ENCODE results near the gene NFATC3. TPM values are rescaled to one million over a fixed set of nuclear protein-coding genes. Genes with fewer than 3 reads are reported as not detected.

NFATC3 gene
- total RNA-seq, 2 experiments from 2014 or later = 68.4 to 81.2 TPM

DNA sequence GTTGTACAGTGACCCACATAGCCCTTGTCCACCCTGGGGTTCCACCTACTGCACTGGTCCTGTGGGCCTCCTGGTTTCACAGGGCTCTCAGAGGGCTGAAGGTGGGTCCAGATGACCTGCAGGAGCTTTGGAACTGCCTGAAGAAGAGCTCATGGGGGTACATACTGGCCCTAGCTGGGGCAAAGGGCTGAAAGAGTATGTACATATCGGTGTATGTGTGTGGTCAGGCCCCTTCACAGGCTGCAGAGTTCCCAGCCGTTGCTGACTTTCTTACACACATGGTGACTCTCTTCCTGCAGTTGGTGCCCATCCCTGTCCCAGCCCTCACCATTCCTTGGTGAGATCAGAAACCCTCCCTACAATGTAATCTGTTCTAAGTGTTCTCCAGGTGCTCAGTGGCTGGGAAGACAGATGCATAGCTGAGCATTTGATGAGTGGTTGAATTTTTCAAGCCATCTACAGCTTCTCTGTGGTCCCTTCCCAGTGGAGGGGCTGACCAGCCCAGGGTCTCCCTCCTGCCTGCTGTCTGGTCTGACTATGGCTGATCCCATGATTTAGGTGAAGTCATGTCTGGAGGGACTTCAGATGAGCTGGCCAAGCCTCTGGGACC, 2.4 kb upstream of the NFATC3 start:
- H3K27me3 Mint-ChIP-seq = no peaks in the 10 kb centered on the region
- peaks cover 68% of the 10 kb centered on the region for H3K4me1 Mint-ChIP-seq
- no peak overlapping the region for H3K4me3 Mint-ChIP-seq
- no peak for ATAC-seq
- ChIA-PET POLR2A (interaction anchor here (0.5 kb wide), 1 partner anchor 139 kb away, joined by 3 read pairs; the partner anchor contains the start of gene LCAT), CTCF (interaction anchor here (0.6 to 3.5 kb wide), 4 partner anchors 11 to 439 kb away, joined by 3 to 31 read pairs (median 4); no protein-coding TSS in a partner anchor)
- DNase-seq = no peak
- H3K36me3 Mint-ChIP-seq (ENCODE audit: low read depth) = peaks cover 22% of the 10 kb centered on the region
- H3K27ac Mint-ChIP-seq = peak overlapping the region; percentile 94
- H3K9me3 Mint-ChIP-seq (ENCODE audit: low read depth) = no peaks in the 10 kb centered on the region
- intact Hi-C loops (cut with DNase I, micrococcal nuclease) = loop anchor here in 1 of 2 experiments (10.0 kb wide), 2 partner anchors 898 to 1482 kb away; partner anchors contain the start of genes MATCAP1 and NFAT5

DNA sequence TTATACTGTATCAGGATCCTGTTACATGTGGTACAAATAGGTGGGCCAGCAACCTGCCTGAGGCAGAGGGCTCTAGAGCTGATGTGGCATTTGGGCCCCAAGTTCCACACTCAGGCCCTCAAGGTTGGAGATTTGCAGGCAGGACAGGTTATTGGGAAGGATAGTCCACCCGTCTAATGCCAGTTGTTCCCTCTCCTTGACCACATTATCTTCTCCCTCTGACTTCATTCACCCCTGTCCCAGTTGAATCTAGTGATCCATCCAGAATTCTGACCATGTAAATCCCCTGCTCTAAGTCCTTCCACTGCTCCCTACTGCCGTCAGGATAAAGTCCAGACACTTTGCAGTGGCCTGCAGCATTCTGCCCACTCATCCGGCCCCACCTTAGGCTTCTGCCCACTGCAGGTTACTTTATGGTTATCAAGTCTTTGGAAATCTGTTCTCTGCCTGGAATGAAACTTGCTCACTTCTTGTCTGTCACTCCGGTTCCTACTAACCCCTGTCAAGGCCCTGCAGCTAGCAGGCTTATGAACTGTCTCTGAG, 1.9 kb upstream of the NFATC3 start:
- ChIA-PET POLR2A (interaction anchor here (0.5 kb wide), 1 partner anchor 139 kb away, joined by 3 read pairs; the partner anchor contains the start of gene LCAT), CTCF (interaction anchor here (1.0 to 3.5 kb wide), 7 partner anchors 10 to 200 kb away, joined by 3 to 31 read pairs (median 3); no protein-coding TSS in a partner anchor)
- H3K4me3 Mint-ChIP-seq = peak overlapping the region; percentile 22
- ATAC-seq (no peak), DNase-seq (no peak)
- H3K36me3 Mint-ChIP-seq (ENCODE audit: low read depth) = peaks cover 16% of the 10 kb centered on the region
- peaks cover 65% of the 10 kb centered on the region for H3K4me1 Mint-ChIP-seq
- peak overlapping the region; percentile 94 for H3K27ac Mint-ChIP-seq
- H3K9me3 Mint-ChIP-seq (ENCODE audit: low read depth) = no peaks in the 10 kb centered on the region
- intact Hi-C loops (cut with DNase I, micrococcal nuclease) = loop anchor here in 1 of 2 experiments (10.0 kb wide), 2 partner anchors 899 to 1481 kb away; partner anchors contain the start of genes MATCAP1 and NFAT5
- no peaks in the 10 kb centered on the region for H3K27me3 Mint-ChIP-seq

DNA sequence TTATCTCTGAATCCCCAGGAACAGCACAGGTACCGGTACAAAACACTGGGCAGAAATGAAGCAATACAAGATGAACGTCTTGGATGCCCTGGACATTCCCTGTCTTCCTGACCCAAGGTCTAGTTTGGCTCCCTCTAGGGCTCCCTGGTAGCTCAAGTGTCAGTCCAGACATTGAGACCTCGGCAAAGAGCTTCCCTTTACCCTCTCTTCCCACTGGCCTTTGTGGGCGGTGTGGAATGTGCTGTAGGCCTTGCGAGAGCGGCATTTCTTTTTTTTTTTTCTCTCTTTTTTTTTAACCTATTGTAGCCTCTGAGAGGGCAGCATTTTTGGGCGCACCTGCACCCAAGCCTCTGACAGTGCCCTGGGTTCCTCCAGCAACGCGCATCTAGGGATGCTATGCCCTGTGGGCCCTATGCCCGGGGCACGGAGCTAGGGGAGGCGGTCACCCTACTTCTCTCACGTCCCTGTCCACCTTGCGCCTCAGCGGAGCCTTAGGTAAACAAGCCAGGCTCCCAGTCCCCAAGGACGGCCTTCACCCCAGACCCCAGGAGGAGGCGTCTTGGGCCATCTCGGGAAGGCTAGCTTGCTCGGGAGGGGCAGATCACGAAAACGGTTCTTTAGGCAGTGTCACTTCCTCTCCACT, 1.2 kb upstream of the NFATC3 start:
- intact Hi-C loops (cut with DNase I, micrococcal nuclease) = loop anchor here (1.0 to 10.0 kb wide), 8 partner anchors 13 to 1481 kb away; partner anchors contain the start of genes CHTF8 (in 1 of the 2), DDX28 (in 1 of the 2), DUS2 (in 1 of the 2) and MATCAP1 (in 1 of the 2)

GRCh38 chr16:68084504-68085258, 489 bp upstream of the NFATC3 start:
- Mint-ChIP-seq H3K4me3 (peak overlapping the region; percentile 75), H3K27me3 (no peaks in the 10 kb centered on the region), H3K9me3 (ENCODE audit: low read depth) (no peaks in the 10 kb centered on the region), H3K4me1 (peaks cover 65% of the 10 kb centered on the region), H3K27ac (peak overlapping the region; percentile 94), H3K36me3 (ENCODE audit: low read depth) (peaks cover 12% of the 10 kb centered on the region)
- DNase-seq (peak; percentile 96), ATAC-seq (peak; percentile 71)
- ChIA-PET CTCF (interaction anchor here (0.7 to 3.5 kb wide), 20 partner anchors 7 to 605 kb away, joined by 3 to 31 read pairs (median 4); partner anchors contain the start of genes DDX28, DPEP2, DUS2 and NRN1L), POLR2A (interaction anchor here (0.6 to 1.9 kb wide), 16 partner anchors 9 to 302 kb away, joined by 3 to 16 read pairs (median 4); partner anchors contain the start of genes DPEP2, PRMT7, PSMB10 and RANBP10)
- intact Hi-C loops (cut with DNase I, micrococcal nuclease) = loop anchor here (1.0 to 10.0 kb wide), 22 partner anchors 9 to 1480 kb away; partner anchors contain the start of genes ACD (in 2 of the 2), PARD6A (in 2 of the 2), RANBP10 (in 2 of the 2) and TSNAXIP1 (in 2 of the 2)

More for the DNA sequence above, 1.2 kb upstream of the NFATC3 start:
- ATAC-seq = no peak
- Mint-ChIP-seq H3K4me1 (peaks cover 65% of the 10 kb centered on the region), H3K27ac (peak overlapping the region; percentile 94), H3K9me3 (ENCODE audit: low read depth) (no peaks in the 10 kb centered on the region), H3K36me3 (ENCODE audit: low read depth) (peaks cover 12% of the 10 kb centered on the region), H3K4me3 (peak overlapping the region; percentile 75), H3K27me3 (no peaks in the 10 kb centered on the region)
- CTCF ChIA-PET = interaction anchor here (0.7 to 3.5 kb wide), 17 partner anchors 8 to 604 kb away, joined by 3 to 31 read pairs (median 4); partner anchors contain the start of genes DPEP2 and NRN1L
- POLR2A ChIA-PET = interaction anchor here (0.6 to 1.9 kb wide), 8 partner anchors 9 to 227 kb away, joined by 3 to 16 read pairs (median 6); partner anchors contain the start of genes DPEP2, PRMT7, SLC7A6 and SLC7A6OS
- no peak for DNase-seq

DNA sequence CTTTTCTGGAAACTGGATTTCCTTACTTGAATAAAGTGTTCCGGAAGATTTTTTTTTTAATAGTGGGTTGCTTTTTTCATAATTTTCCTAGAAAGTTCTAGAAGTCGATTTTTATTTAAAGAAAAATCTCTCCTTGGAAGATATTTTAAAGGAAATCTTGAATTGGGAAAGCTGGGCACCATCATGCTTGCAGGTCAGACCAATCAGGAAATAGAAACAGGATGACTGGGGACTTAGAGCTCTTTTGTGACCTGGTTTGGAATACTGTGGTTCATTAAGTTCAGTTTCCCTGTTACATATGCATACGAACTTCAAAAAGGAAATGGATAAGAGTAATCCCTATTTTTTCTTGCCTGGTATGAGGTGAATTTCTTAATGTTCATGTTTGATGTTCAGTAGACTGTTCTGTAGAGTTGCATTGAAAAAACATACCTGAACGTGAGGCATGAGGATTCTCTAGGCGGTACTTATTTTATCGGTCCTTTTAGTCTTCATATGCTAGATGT, 1.2 kb downstream of the NFATC3 start:
- peak overlapping the region; percentile 89 for H3K4me3 Mint-ChIP-seq
- POLR2A ChIA-PET = no interaction called here
- H3K27ac Mint-ChIP-seq = peak overlapping the region; percentile 94
- peaks cover 8% of the 10 kb centered on the region for H3K36me3 Mint-ChIP-seq (ENCODE audit: low read depth)
- peaks cover 63% of the 10 kb centered on the region for H3K4me1 Mint-ChIP-seq
- DNase-seq (no peak), ATAC-seq (no peak)
- no peaks in the 10 kb centered on the region for H3K9me3 Mint-ChIP-seq (ENCODE audit: low read depth)
- no peaks in the 10 kb centered on the region for H3K27me3 Mint-ChIP-seq
- CTCF ChIA-PET = interaction anchor here (0.6 to 2.8 kb wide), 7 partner anchors 11 to 577 kb away, joined by 3 to 10 read pairs (median 3); no protein-coding TSS in a partner anchor
- intact Hi-C loops (cut with DNase I, micrococcal nuclease) = loop anchor here in 1 of 2 experiments (5.0 to 10.0 kb wide), 3 partner anchors 671 to 1478 kb away; partner anchors contain the start of genes MATCAP1 and NFAT5

- H3K9me3 Mint-ChIP-seq (ENCODE audit: low read depth) = no peaks in the 10 kb centered on the region
- DNase-seq (no peak), ATAC-seq (no peak)
- ChIA-PET CTCF (interaction anchor here (0.6 to 2.8 kb wide), 7 partner anchors 11 to 245 kb away, joined by 3 to 10 read pairs (median 3); no protein-coding TSS in a partner anchor), POLR2A (no interaction called here)
- peak overlapping the region; percentile 89 for H3K4me3 Mint-ChIP-seq
- H3K36me3 Mint-ChIP-seq (ENCODE audit: low read depth) = peaks cover 8% of the 10 kb centered on the region
- peak overlapping the region; percentile 94 for H3K27ac Mint-ChIP-seq
- peaks cover 63% of the 10 kb centered on the region for H3K4me1 Mint-ChIP-seq
- no peaks in the 10 kb centered on the region for H3K27me3 Mint-ChIP-seq
- intact Hi-C loops (cut with DNase I, micrococcal nuclease) = loop anchor here in 1 of 2 experiments (5.0 to 10.0 kb wide), 3 partner anchors 670 to 1478 kb away; partner anchors contain the start of genes MATCAP1 and NFAT5
Observed at GRCh38 chr16:68086860-68087268, 1.7 kb downstream of the NFATC3 start.

GRCh38 chr16:68087688-68088087, 2.5 kb downstream of the NFATC3 start:
- ChIA-PET CTCF (interaction anchor here (0.6 to 2.8 kb wide), 6 partner anchors 10 to 140 kb away, joined by 3 to 10 read pairs (median 3); no protein-coding TSS in a partner anchor), POLR2A (no interaction called here)
- DNase-seq (no peak), ATAC-seq (no peak)
- Mint-ChIP-seq H3K27ac (peak overlapping the region; percentile 78), H3K4me1 (peaks cover 61% of the 10 kb centered on the region), H3K27me3 (no peaks in the 10 kb centered on the region), H3K4me3 (peak overlapping the region; percentile 89), H3K36me3 (ENCODE audit: low read depth) (peaks cover 8% of the 10 kb centered on the region), H3K9me3 (ENCODE audit: low read depth) (no peaks in the 10 kb centered on the region)
- intact Hi-C loops (cut with DNase I, micrococcal nuclease) = loop anchor here in 1 of 2 experiments (5.0 to 10.0 kb wide), 3 partner anchors 670 to 1477 kb away; partner anchors contain the start of genes MATCAP1 and NFAT5

DNA sequence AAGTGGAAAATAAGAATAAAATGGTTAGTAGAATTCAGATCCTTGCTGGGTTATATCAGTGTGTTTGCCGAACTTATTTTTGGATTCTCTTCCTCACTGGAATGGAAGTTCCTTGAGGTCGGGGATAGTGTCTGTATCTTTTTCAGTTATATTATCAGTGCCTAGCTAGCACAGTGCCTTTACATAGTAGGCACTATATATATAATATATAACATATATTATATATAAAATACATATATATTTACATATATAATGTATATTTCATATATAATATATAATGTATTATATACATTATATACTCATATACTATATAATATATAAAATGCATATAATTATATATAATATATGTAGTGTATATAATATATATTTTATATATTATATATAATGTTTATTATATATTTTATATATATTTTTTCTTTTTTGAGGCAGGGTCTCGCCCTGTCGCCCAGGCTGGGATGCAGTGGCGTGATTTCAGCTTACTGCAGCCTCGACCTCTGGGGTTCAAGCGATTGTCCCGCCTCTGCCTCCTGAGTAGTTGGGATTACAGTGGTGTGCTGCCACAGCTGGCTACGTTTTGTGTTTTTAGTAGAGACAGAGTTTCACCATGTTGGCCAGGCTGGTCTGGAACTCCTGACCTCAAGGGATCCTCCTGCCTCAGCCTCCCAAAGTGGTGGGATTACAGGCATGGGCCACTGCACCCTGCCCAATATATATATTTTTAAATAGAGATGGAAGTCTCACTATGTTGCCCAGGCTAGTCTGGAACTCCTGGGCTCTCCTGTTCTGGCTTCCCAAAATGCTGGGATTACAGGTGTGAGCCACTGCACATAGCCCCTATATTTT, 3.2 kb downstream of the NFATC3 start:
- Mint-ChIP-seq H3K4me1 (peaks cover 61% of the 10 kb centered on the region), H3K36me3 (ENCODE audit: low read depth) (peaks cover 8% of the 10 kb centered on the region), H3K9me3 (ENCODE audit: low read depth) (no peaks in the 10 kb centered on the region), H3K4me3 (peak overlapping the region; percentile 89), H3K27me3 (no peaks in the 10 kb centered on the region), H3K27ac (peak overlapping the region; percentile 82)
- ATAC-seq (no peak), DNase-seq (no peak)
- CTCF ChIA-PET = interaction anchor here (0.9 to 2.8 kb wide), 6 partner anchors 7 to 141 kb away, joined by 3 to 10 read pairs (median 4); no protein-coding TSS in a partner anchor
- POLR2A ChIA-PET = no interaction called here
- intact Hi-C loops (cut with DNase I, micrococcal nuclease) = loop anchor here in 1 of 2 experiments (5.0 to 10.0 kb wide), 3 partner anchors 669 to 1476 kb away; partner anchors contain the start of genes MATCAP1 and NFAT5

DNA sequence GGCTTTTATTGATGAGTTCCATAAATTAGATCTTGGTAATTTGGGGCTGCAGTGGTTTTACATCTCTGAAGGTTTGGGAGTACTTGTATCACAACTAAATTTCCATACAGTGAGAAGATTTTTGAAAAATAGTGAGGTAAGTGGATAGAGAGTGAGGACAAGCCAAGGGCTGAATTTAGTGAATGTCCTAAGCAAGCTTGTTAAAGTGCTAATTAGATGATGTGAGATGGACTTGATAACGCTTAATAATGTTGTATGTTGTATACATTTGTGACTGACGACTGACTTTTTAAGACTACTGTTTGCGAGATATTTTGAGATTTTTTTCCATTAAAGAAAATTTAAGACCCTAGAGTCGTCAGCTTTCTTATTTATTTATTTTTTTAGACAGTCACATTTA, 3.9 kb downstream of the NFATC3 start:
- peaks cover 61% of the 10 kb centered on the region for H3K4me1 Mint-ChIP-seq
- H3K36me3 Mint-ChIP-seq (ENCODE audit: low read depth) = peaks cover 8% of the 10 kb centered on the region
- H3K27ac Mint-ChIP-seq = peak overlapping the region; percentile 82
- no peaks in the 10 kb centered on the region for H3K9me3 Mint-ChIP-seq (ENCODE audit: low read depth)
- peak overlapping the region; percentile 55 for H3K4me3 Mint-ChIP-seq
- DNase-seq (no peak), ATAC-seq (no peak)
- ChIA-PET POLR2A (no interaction called here), CTCF (interaction anchor here (0.5 to 1.4 kb wide), 6 partner anchors 8 to 245 kb away, joined by 3 to 4 read pairs (median 4); partner anchors contain the start of gene EDC4)
- intact Hi-C loops (cut with DNase I, micrococcal nuclease) = loop anchor here in 1 of 2 experiments (5.0 to 10.0 kb wide), 3 partner anchors 668 to 1476 kb away; partner anchors contain the start of genes MATCAP1 and NFAT5
- H3K27me3 Mint-ChIP-seq = no peaks in the 10 kb centered on the region

Measured in activated CD4-positive, alpha-beta T cell treated with anti-CD3 and anti-CD28 coated beads for 36 hours (primary cell).